Endothelial cell (in vitro differentiated cells): ENCODE results near the gene RHAG. TPM values are rescaled to one million over a fixed set of nuclear protein-coding genes. Genes with fewer than 3 reads are reported as not detected.

Experiments used
- DNase-seq: peaks from one replicate; pipeline ENCODE4 v3.0.0; 2021; ENCODE audit warnings: low spot score
- H3K27ac Mint-ChIP-seq: one replicate; pipeline ENCODE4 v1.8.0; 2021; ENCODE audit warnings: mixed read lengths, inconsistent platforms; ENCODE audit not compliant: unreplicated experiment
- H3K27me3 Mint-ChIP-seq: one replicate; pipeline ENCODE4 v1.8.0; 2021; ENCODE audit warnings: mild to moderate bottlenecking, moderate library complexity, mixed read lengths, inconsistent platforms; ENCODE audit not compliant: unreplicated experiment
- H3K36me3 Mint-ChIP-seq: one replicate; pipeline ENCODE4 v1.8.0; 2021; ENCODE audit warnings: mild to moderate bottlenecking, low read depth, mixed read lengths, inconsistent platforms; ENCODE audit not compliant: unreplicated experiment
- H3K4me1 Mint-ChIP-seq: one replicate; pipeline ENCODE4 v1.8.0; 2021; ENCODE audit warnings: mild to moderate bottlenecking, mixed read lengths, inconsistent platforms; ENCODE audit not compliant: unreplicated experiment
- H3K4me3 Mint-ChIP-seq: one replicate; pipeline ENCODE4 v1.8.0; 2021; ENCODE audit warnings: mild to moderate bottlenecking, mixed read lengths, inconsistent platforms; ENCODE audit not compliant: unreplicated experiment
- H3K9me3 Mint-ChIP-seq: one replicate; pipeline ENCODE4 v1.8.0; 2021; ENCODE audit warnings: mixed read lengths, inconsistent platforms; ENCODE audit not compliant: unreplicated experiment
- total RNA-seq: library from RNA; stranded (reverse); fragmentation: NEBNext Ultra II Directional; extraction: Animal tissue kit (Norgen Biotek cat#: 25700); gene quantifications from one replicate; pipeline ENCODE4 v1.2.1, GENCODE V29; 2021; ENCODE audit not compliant: unreplicated experiment
- TF ChIP-seq, protein P1 (sequence below): fragments of 200-600 bp; sonication (generic); IDR thresholded peaks from one replicate; pipeline ENCODE4 v1.5.0; 2021; ENCODE audit warnings: antibody characterized with exemption; ENCODE audit not compliant: unreplicated experiment

RHAG gene
- total RNA-seq, 1 donor from 2014 or later: 0.46 TPM

DNA sequence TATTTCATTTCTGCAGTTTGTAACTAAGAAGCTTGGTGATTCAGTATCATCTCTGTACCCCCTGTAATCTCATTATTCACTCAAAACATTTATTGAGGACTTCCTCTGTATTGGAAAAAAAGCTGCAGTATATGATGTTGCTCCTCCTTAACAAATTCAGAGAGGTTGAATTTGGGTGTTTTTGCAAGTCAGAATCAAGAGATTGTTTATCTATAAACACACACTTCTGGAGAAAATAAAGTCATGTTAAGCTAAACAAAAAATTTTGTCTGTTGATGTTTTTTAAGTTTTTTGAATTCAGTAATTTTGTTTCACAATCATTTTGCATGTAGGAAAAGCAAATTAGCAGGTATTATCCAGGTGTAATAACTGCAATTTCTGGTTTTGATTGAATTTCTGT, 11.4 kb upstream of the RHAG start:
- no peak overlapping the region for H3K27ac Mint-ChIP-seq
- no peaks in the 10 kb centered on the region for H3K9me3 Mint-ChIP-seq
- no peak for DNase-seq

GRCh38 chr6:49647476-49647875, 10.8 kb upstream of the RHAG start:
- Mint-ChIP-seq H3K27me3 (no peaks in the 10 kb centered on the region), H3K27ac (no peak overlapping the region), H3K36me3 (no peaks in the 10 kb centered on the region), H3K4me1 (peaks cover 4% of the 10 kb centered on the region), H3K9me3 (no peaks in the 10 kb centered on the region), H3K4me3 (no peak overlapping the region)
- DNase-seq: no peak
- TF ChIP-seq, protein P1, sequence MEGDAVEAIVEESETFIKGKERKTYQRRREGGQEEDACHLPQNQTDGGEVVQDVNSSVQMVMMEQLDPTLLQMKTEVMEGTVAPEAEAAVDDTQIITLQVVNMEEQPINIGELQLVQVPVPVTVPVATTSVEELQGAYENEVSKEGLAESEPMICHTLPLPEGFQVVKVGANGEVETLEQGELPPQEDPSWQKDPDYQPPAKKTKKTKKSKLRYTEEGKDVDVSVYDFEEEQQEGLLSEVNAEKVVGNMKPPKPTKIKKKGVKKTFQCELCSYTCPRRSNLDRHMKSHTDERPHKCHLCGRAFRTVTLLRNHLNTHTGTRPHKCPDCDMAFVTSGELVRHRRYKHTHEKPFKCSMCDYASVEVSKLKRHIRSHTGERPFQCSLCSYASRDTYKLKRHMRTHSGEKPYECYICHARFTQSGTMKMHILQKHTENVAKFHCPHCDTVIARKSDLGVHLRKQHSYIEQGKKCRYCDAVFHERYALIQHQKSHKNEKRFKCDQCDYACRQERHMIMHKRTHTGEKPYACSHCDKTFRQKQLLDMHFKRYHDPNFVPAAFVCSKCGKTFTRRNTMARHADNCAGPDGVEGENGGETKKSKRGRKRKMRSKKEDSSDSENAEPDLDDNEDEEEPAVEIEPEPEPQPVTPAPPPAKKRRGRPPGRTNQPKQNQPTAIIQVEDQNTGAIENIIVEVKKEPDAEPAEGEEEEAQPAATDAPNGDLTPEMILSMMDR: no peak

More for the DNA sequence above, 11.4 kb upstream of the RHAG start:
- Mint-ChIP-seq H3K4me3 (no peak overlapping the region), H3K4me1 (peaks cover 4% of the 10 kb centered on the region), H3K27me3 (no peaks in the 10 kb centered on the region), H3K36me3 (no peaks in the 10 kb centered on the region)
- TF ChIP-seq, protein P1: no peak

DNA sequence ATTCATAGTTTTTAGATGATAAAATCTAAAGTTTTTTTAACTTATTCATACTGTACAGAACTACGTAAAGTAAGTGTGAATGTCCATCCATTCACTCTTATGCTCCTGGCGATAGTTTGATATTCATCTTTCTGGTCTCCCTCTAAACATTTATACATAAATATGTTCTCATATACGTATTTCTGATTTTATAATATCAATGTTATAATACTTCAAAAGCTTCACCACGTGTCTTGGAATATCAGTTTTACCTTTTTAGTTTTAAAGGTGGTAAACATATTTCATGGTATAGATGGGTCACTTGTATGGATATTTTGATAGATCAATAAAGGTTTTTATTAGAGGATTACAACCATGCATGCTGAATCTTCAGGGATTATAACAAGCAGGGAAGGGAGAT, 10.3 kb upstream of the RHAG start:
- Mint-ChIP-seq H3K4me1 (peaks cover 4% of the 10 kb centered on the region), H3K27me3 (no peaks in the 10 kb centered on the region), H3K4me3 (no peak overlapping the region), H3K9me3 (no peaks in the 10 kb centered on the region), H3K36me3 (no peaks in the 10 kb centered on the region), H3K27ac (no peak overlapping the region)
- DNase-seq: no peak
- TF ChIP-seq, protein P1: no peak

GRCh38 chr6:49646130-49646824, 9.6 kb upstream of the RHAG start:
- Mint-ChIP-seq H3K4me3 (no peak overlapping the region), H3K9me3 (no peaks in the 10 kb centered on the region), H3K36me3 (no peaks in the 10 kb centered on the region), H3K27ac (no peak overlapping the region), H3K27me3 (no peaks in the 10 kb centered on the region), H3K4me1 (peaks cover 4% of the 10 kb centered on the region)
- TF ChIP-seq, protein P1: no peak
- no peak for DNase-seq

DNA sequence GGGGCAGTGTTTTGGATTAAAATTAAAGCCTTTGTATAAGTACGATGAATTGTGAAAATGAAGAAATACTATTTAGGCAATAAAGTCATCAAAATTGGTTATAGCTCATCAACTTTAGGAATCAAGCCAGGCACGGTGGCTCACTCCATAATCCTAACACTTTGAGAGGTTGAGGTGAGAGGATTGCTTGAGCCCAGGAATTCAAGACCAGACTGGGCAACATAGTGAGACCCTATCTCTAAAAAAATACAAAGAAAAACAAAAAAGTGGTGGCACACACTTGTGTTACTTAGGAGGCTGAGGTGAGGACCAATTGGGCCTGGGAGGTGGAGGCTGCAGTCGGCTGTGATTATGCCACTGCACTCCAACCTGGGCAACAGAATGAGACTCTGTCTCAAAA, 8.5 kb upstream of the RHAG start:
- H3K4me1 Mint-ChIP-seq: peaks cover 4% of the 10 kb centered on the region
- no peaks in the 10 kb centered on the region for H3K36me3 Mint-ChIP-seq
- DNase-seq: no peak
- H3K27ac Mint-ChIP-seq: no peak overlapping the region
- H3K4me3 Mint-ChIP-seq: no peak overlapping the region
- no peaks in the 10 kb centered on the region for H3K9me3 Mint-ChIP-seq
- no peaks in the 10 kb centered on the region for H3K27me3 Mint-ChIP-seq
- TF ChIP-seq, protein P1: no peak
